K562 (cell line): Measurements from ENCODE around the gene TFRC. TPM values are rescaled to one million over a fixed set of nuclear protein-coding genes. Genes with fewer than 3 reads are reported as not detected.

Experiments
- ATAC-seq: fragments of 200-7000 bp; cut with Tn5 transposase; 3 replicates; pipeline ENCODE4 v1.9.1; 2020; ENCODE audit warnings: moderate library complexity
- BruUV-seq: library from RNA; stranded (reverse); fragments of 400-500 nt; replicated peaks from 2 replicates; lab custom pipeline; 2021; lab: Mats Ljungman, UMichigan
- CTCF ChIA-PET: fragments of 300-600 bp; formaldehyde crosslinking; extraction: SDS; loops from one replicate; lab custom pipeline; 2021; ENCODE audit warnings: low intra/inter-chr PET ratio; lab: Yijun Ruan, JAX
- POLR2A ChIA-PET: fragments of 300-600, 350-650 bp; sonication (Branson Sonifier 250); formaldehyde crosslinking; extraction: SDS; loops from one replicate; lab custom pipeline; 2021; ENCODE audit warnings: antibody characterized with exemption, inconsistent platforms; lab: Yijun Ruan, JAX
- DNase-seq, 4 experiments: peaks; one replicate each; pipeline versions ENCODE4 v3.0.0 to v3.0.0-alpha.2; 2011 to 2018; ENCODE audit warnings: low spot score in 3 of 4, mixed read lengths in 3 of 4; ENCODE audit errors: extremely low read depth in 1 of 4
- FAIRE-seq: peaks from 2 replicates; lab custom pipeline; 2011; peaks lifted over from hg19 to GRCh38; lab: Jason Lieb, UNC
- H2AFZ ChIP-seq: 2 replicates; pipeline ENCODE4 v1.6.0; 2011; ENCODE audit warnings: low read depth, low read length, control low read depth, inconsistent platforms
- H3K27ac ChIP-seq: fragments of 200-600 bp; 3 replicates; pipeline ENCODE4 v1.8.0; 2011; ENCODE audit warnings: low read depth, mild to moderate bottlenecking, control low read depth, inconsistent platforms, low read length, moderate library complexity, mixed read lengths; ENCODE audit errors: extremely low read depth
- H3K27me3 ChIP-seq, 2 experiments: fragments of 300-600 bp in 1 of 2; 2 replicates in 1 of 2; 3 replicates in 1 of 2; pipeline versions ENCODE4 v1.6.0 to v1.8.0; 2011; ENCODE audit warnings: inconsistent platforms in 2 of 2, low read length in 2 of 2, mild to moderate bottlenecking in 1 of 2, mixed read lengths in 1 of 2, moderate library complexity in 1 of 2; ENCODE audit not compliant: control insufficient read depth in 2 of 2, insufficient read depth in 2 of 2
- H3K36me3 ChIP-seq: fragments of 300-600 bp; 3 replicates; pipeline ENCODE4 v1.8.0; 2011; ENCODE audit warnings: mild to moderate bottlenecking, low read length, inconsistent platforms; ENCODE audit not compliant: control insufficient read depth, insufficient read depth
- H3K4me1 ChIP-seq, 2 experiments: fragments of 200-600 bp in 1 of 2; replicated peaks in 1 of 2; 2 replicates in 1 of 2; 3 replicates in 1 of 2; pipeline versions ENCODE4 v1.5.1 to v1.8.0; 2011; ENCODE audit warnings: inconsistent platforms in 2 of 2, low read length in 2 of 2, mild to moderate bottlenecking in 1 of 2, mixed read lengths in 1 of 2, moderate library complexity in 1 of 2; ENCODE audit not compliant: control insufficient read depth in 2 of 2, insufficient read depth in 2 of 2
- H3K4me2 ChIP-seq: 2 replicates; pipeline ENCODE4 v1.6.1; 2011; ENCODE audit warnings: low read length, control low read depth, inconsistent platforms, mixed read lengths; ENCODE audit not compliant: insufficient read depth
- H3K4me3 ChIP-seq: fragments of 200-600 bp; sonication (generic), shearing (Covaris generic); 2 replicates; pipeline ENCODE4 v1.5.1; 2016; ENCODE audit warnings: control low read depth, inconsistent platforms
- H3K79me2 ChIP-seq: fragments of 200-600 bp; 3 replicates; pipeline ENCODE4 v1.8.0; 2011; ENCODE audit warnings: low read length, inconsistent platforms; ENCODE audit not compliant: control insufficient read depth, insufficient read depth
- H3K9ac ChIP-seq, 2 experiments: 2 replicates each; pipeline versions ENCODE4 v1.6.0 to v1.6.1; 2011; ENCODE audit warnings: low read depth in 2 of 2, low read length in 2 of 2, control low read depth in 1 of 2, inconsistent platforms in 1 of 2, mild to moderate bottlenecking in 1 of 2, mixed read lengths in 1 of 2; ENCODE audit not compliant: insufficient read depth in 1 of 2
- H3K9me1 ChIP-seq: one replicate; pipeline ENCODE4 v1.6.0; 2011; ENCODE audit warnings: inconsistent platforms, mild to moderate bottlenecking, low read length, moderate library complexity; ENCODE audit not compliant: control insufficient read depth, insufficient read depth
- H3K9me3 ChIP-seq: replicated peaks from 2 replicates; pipeline ENCODE4 v1.5.1; 2011; ENCODE audit warnings: low read depth, low read length, inconsistent platforms; ENCODE audit not compliant: control insufficient read depth, insufficient read depth
- H4K20me1 ChIP-seq: replicated peaks from 2 replicates; pipeline ENCODE4 v1.6.1; 2011; ENCODE audit warnings: low read length, inconsistent platforms, mixed read lengths; ENCODE audit not compliant: control insufficient read depth, insufficient read depth
- CC2D1A ChIP-seq: fragments of 450-650 bp; IDR thresholded peaks from 2 replicates; pipeline ENCODE4 v1.6.1; 2017; ENCODE audit warnings: mild to moderate bottlenecking
- CTCFL ChIP-seq: IDR thresholded peaks from 2 replicates; pipeline ENCODE4 v1.6.1; 2011; ENCODE audit warnings: borderline replicate concordance, low read depth, mild to moderate bottlenecking, moderate library complexity, low read length; ENCODE audit not compliant: insufficient read depth, poor library complexity, severe bottlenecking
- E2F3 ChIP-seq: fragments of 250-450 bp; sonication (Bioruptor Pico); IDR thresholded peaks from 2 replicates; pipeline ENCODE4 v1.4.0; 2020; ENCODE audit warnings: mild to moderate bottlenecking
- MAFF ChIP-seq: IDR thresholded peaks from 2 replicates; pipeline ENCODE4 v1.6.1; 2012; ENCODE audit warnings: low read length, improper control_type of control experiment
- MLLT1 ChIP-seq, 2 experiments: fragments of 450-650 bp; IDR thresholded peaks; 2 replicates each; pipeline ENCODE4 v1.6.1; 2016
- NFYB ChIP-seq: IDR thresholded peaks from 2 replicates; pipeline ENCODE4 v1.6.1; 2011; ENCODE audit warnings: mild to moderate bottlenecking, moderate library complexity; ENCODE audit not compliant: insufficient read length; ENCODE audit errors: extremely low read depth
- PPARD ChIP-seq: fragments of 250-450 bp; sonication (Bioruptor Pico); IDR thresholded peaks from 2 replicates; pipeline ENCODE4 v1.8.0; 2022; ENCODE audit warnings: inconsistent platforms, mild to moderate bottlenecking, moderate library complexity
- RAD21 ChIP-seq, 2 experiments: fragments of 250-450 bp in 1 of 2; fragments of 450-650 bp in 1 of 2; sonication (Bioruptor Pico) in 1 of 2; formaldehyde crosslinking in 1 of 2; IDR thresholded peaks in 1 of 2; conservative IDR thresholded peaks in 1 of 2; 2 replicates each; pipeline versions ENCODE4 v1.4.0 to v1.8.0; 2020 to 2022; ENCODE audit warnings: mild to moderate bottlenecking in 2 of 2, moderate library complexity in 1 of 2
- RB1 ChIP-seq: fragments of 450-650 bp; IDR thresholded peaks from 2 replicates; pipeline ENCODE4 v1.6.1; 2017; ENCODE audit warnings: low read depth, mild to moderate bottlenecking
- TAL1 ChIP-seq: fragments of 450-650 bp; IDR thresholded peaks from 2 replicates; pipeline ENCODE4 v1.6.1; 2016; ENCODE audit warnings: mild to moderate bottlenecking
- UBTF ChIP-seq, 2 experiments: IDR thresholded peaks; 2 replicates each; pipeline ENCODE4 v1.6.1; 2012; ENCODE audit warnings: improper control_type of control experiment in 2 of 2, low read depth in 2 of 2, low read length in 2 of 2, borderline replicate concordance in 1 of 2
- ZC3H8 ChIP-seq: fragments of 450-650 bp; IDR thresholded peaks from 2 replicates; pipeline ENCODE4 v1.6.1; 2017
- WGBS: fragments of 100-300 bp; shearing (Covaris generic); methylation state at CpG from one replicate; pipeline ENCODE4 v1.1.6; 2016; ENCODE audit warnings: low coverage, mixed read lengths; ENCODE audit not compliant: insufficient coverage; ENCODE audit errors: missing lambda C conversion rate; 5-methylcytosine and 5-hydroxymethylcytosine counted together
- in situ Hi-C: fragments of 300-500 bp; cut with MboI; formaldehyde crosslinking; loops from 4 replicates; pipeline ENCODE4 v1.15.0; 2018; ENCODE audit warnings: inconsistent platforms, mixed read lengths
- intact Hi-C: fragments of 100-400 bp; cut with micrococcal nuclease; formaldehyde crosslinking; loops from 2 replicates; pipeline ENCODE4 v1.14.2; 2022
- polyA plus RNA-seq, 8 experiments: library from polyadenylated mRNA; depleted of rRNA in 4 of 8; stranded (reverse) in 5 of 8; unstranded in 3 of 8; fragments of >200 nt; fragmentation: Nextera tagmentation in 2 of 8; fragmentation: Illumina TruSeq in 1 of 8; extraction: Ambion mirVana in 2 of 8; extraction: Trizol in 1 of 8; gene quantifications; 2 replicates each; pipeline versions ENCODE4 v1.2.1 to v1.2.3, GENCODE V29; 2011 to 2014; ENCODE audit warnings: inconsistent platforms in 1 of 8, missing spikeins in 1 of 8
- total RNA-seq, 7 experiments: library from RNA; depleted of rRNA in 6 of 7; stranded (reverse); fragments of >200 nt in 6 of 7; fragmentation: Illumina TruSeq in 2 of 7; extraction: Trizol in 2 of 7; gene quantifications; 2 replicates each; pipeline versions ENCODE4 v1.2.1 to v1.2.3, GENCODE V29; 2011 to 2021; ENCODE audit warnings: low replicate concordance in 1 of 7

The TFRC gene
- total and polyA plus RNA-seq, 9 of the 15 experiments (the other 6 are each of a cell fraction or from before 2014, with no cell fraction given) = 149 to 679 (median 332) TPM

- TF ChIP-seq UBTF (IDR thresholded peaks at IDR 0.05; ENCODE audit: borderline replicate concordance in 1 of 2, low read depth in 2 of 2, low read length in 2 of 2) = no peak
Observed at GRCh38 chr3:196075013-196075412, 6.9 kb downstream of the TFRC start (continued).

- intact Hi-C loops (loop anchor here (1.0 kb wide), 1 partner anchor 123 kb away; no protein-coding TSS in a partner anchor), in situ Hi-C loops (no loop called here)
- Histone ChIP-seq H3K27me3 (no peaks in the 10 kb centered on the region), H3K9me3 (no peaks in the 10 kb centered on the region), H3K9ac (no peak overlapping the region), H3K4me2 (no peak overlapping the region), H2AFZ (no peak overlapping the region), H3K9me1 (no peaks in the 10 kb centered on the region), H3K4me1 (peaks cover 7 to 9% of the 10 kb centered on the region in 2 experiments; a peak in 3 of 5 replicates), H4K20me1 (peaks cover 71% of the 10 kb centered on the region), H3K4me3 (no peak overlapping the region), H3K79me2 (peaks cover 98% of the 10 kb centered on the region), H3K27ac (no peak overlapping the region), H3K36me3 (peaks cover 96% of the 10 kb centered on the region)
- ChIA-PET CTCF (interaction anchor here (0.6 to 2.6 kb wide), 6 partner anchors 115 to 444 kb away, joined by 3 to 49 read pairs (median 4); no protein-coding TSS in a partner anchor), POLR2A (interaction anchor here (0.6 to 2.1 kb wide), 13 partner anchors 9 to 265 kb away, joined by 3 to 8 read pairs (median 3); no protein-coding TSS in a partner anchor)
- DNase-seq (peak; percentile 41 to 75 (median 50)), FAIRE-seq (no peak), ATAC-seq (peak; percentile 88)
- 56% methylated on average over 5 of the region's 6 CpGs for WGBS
- BruUV-seq = no TSS peak
- TF ChIP-seq CTCFL (peak; percentile 14), MLLT1 (IDR thresholded peaks at IDR 0.05) (0 out of 4 replicates have a peak, but pooled peaks of 1 of the 2 experiments have one; percentile 42), TAL1 (no peak), RB1 (no peak), PPARD (CRISPR knock-in tag) (no peak), ZC3H8 (no peak), MAFF (no peak), CC2D1A (no peak), NFYB (no peak), RAD21 (CRISPR knock-in tag; conservative IDR thresholded peaks at IDR 0.05 in 1 of 2, IDR thresholded peaks at IDR 0.05 in 1 of 2) (peak; percentile 67 to 75), E2F3 (CRISPR knock-in tag) (no peak)
Observed at GRCh38 chr3:196073255-196073753, 8.6 kb downstream of the TFRC start.
